HG03280 (cell line): ENCODE data around the gene RASD2.

Experiments
- ATAC-seq: cut with Tn5 transposase; IDR thresholded peaks from one replicate; pipeline ENCODE4 v1.9.1; 2021; ENCODE audit warnings: mild to moderate bottlenecking, moderate library complexity; ENCODE audit not compliant: unreplicated experiment

RASD2 gene

GRCh38 chr22:35517769-35518530, 22.7 kb upstream of the RASD2 start:
- ATAC-seq: no peak

GRCh38 chr22:35518811-35519210, 21.8 kb upstream of the RASD2 start:
- no peak for ATAC-seq

- ATAC-seq: no peak
Observed at GRCh38 chr22:35519306-35520000, 21.2 kb upstream of the RASD2 start.

GRCh38 chr22:35521358-35522224, 19.0 kb upstream of the RASD2 start:
- no peak for ATAC-seq

- no peak for ATAC-seq
Observed at GRCh38 chr22:35522225-35523149, 18.1 kb upstream of the RASD2 start.

- ATAC-seq: no peak
Observed at GRCh38 chr22:35523167-35523947, 17.3 kb upstream of the RASD2 start.

GRCh38 chr22:35524966-35525686, 15.5 kb upstream of the RASD2 start:
- ATAC-seq: no peak

GRCh38 chr22:35525687-35526332, 14.8 kb upstream of the RASD2 start:
- ATAC-seq: no peak

- no peak for ATAC-seq
Observed at GRCh38 chr22:35526333-35526979, 14.2 kb upstream of the RASD2 start.

GRCh38 chr22:35528927-35529326, 11.7 kb upstream of the RASD2 start:
- no peak for ATAC-seq

GRCh38 chr22:35530700-35531099, 9.9 kb upstream of the RASD2 start:
- ATAC-seq: no peak

GRCh38 chr22:35531202-35531601, 9.4 kb upstream of the RASD2 start:
- no peak for ATAC-seq

- no peak for ATAC-seq
Observed at GRCh38 chr22:35531676-35532075, 9.0 kb upstream of the RASD2 start.

GRCh38 chr22:35533365-35534029, 7.1 kb upstream of the RASD2 start:
- ATAC-seq: no peak

GRCh38 chr22:35534091-35534490, 6.5 kb upstream of the RASD2 start:
- no peak for ATAC-seq

GRCh38 chr22:35537232-35537631, 3.4 kb upstream of the RASD2 start:
- ATAC-seq: no peak

GRCh38 chr22:35538801-35539321, 1.8 kb upstream of the RASD2 start:
- ATAC-seq: no peak
